H9 (cell line): Measurements from ENCODE around the gene ZNF385B. TPM values are rescaled to one million over a fixed set of nuclear protein-coding genes. Genes with fewer than 3 reads are reported as not detected.

ENCODE experiments used
- DNase-seq: peaks from one replicate; pipeline ENCODE4 v3.0.0-alpha.2; 2017
- H2AFZ ChIP-seq: one replicate; pipeline ENCODE4 v1.6.1; 2013; ENCODE audit warnings: mild to moderate bottlenecking, low read length, control low read depth, moderate library complexity
- H2AK5ac ChIP-seq: 2 replicates; pipeline ENCODE4 v1.6.1; 2013; ENCODE audit warnings: low read length, control low read depth, mixed read lengths; ENCODE audit not compliant: insufficient read length
- H2BK120ac ChIP-seq: one replicate; pipeline ENCODE4 v1.6.1; 2013; ENCODE audit warnings: low read depth, mild to moderate bottlenecking, low read length, control low read depth, inconsistent platforms; ENCODE audit not compliant: poor library complexity, severe bottlenecking
- H2BK12ac ChIP-seq: 2 replicates; pipeline ENCODE4 v1.6.1; 2013; ENCODE audit warnings: low read length, control low read depth, mixed read lengths, low read depth; ENCODE audit not compliant: insufficient read length
- H2BK15ac ChIP-seq: 2 replicates; pipeline ENCODE4 v1.6.1; 2013; ENCODE audit warnings: low read depth, low read length, control low read depth
- H2BK20ac ChIP-seq: one replicate; pipeline ENCODE4 v1.6.1; 2013; ENCODE audit warnings: low read depth, mild to moderate bottlenecking, low read length, control low read depth, inconsistent platforms; ENCODE audit not compliant: poor library complexity, severe bottlenecking
- H2BK5ac ChIP-seq: 2 replicates; pipeline ENCODE4 v1.6.1; 2013; ENCODE audit warnings: low read length, control low read depth, mixed read lengths; ENCODE audit not compliant: insufficient read length
- H3K14ac ChIP-seq: 2 replicates; pipeline ENCODE4 v1.6.1; 2013; ENCODE audit warnings: low read length, control low read depth; ENCODE audit not compliant: insufficient read depth
- H3K18ac ChIP-seq: 2 replicates; pipeline ENCODE4 v1.6.1; 2013; ENCODE audit warnings: low read depth, mild to moderate bottlenecking, mixed read lengths, low read length, control low read depth; ENCODE audit not compliant: insufficient read length
- H3K23ac ChIP-seq: 2 replicates; pipeline ENCODE4 v1.6.1; 2013; ENCODE audit warnings: low read length, control low read depth, mixed read lengths, low read depth; ENCODE audit not compliant: insufficient read length
- H3K23me2 ChIP-seq: 2 replicates; pipeline ENCODE4 v1.6.1; 2013; ENCODE audit warnings: low read depth, mild to moderate bottlenecking, mixed read lengths, low read length, control low read depth; ENCODE audit not compliant: insufficient read length, poor library complexity, severe bottlenecking
- H3K27ac ChIP-seq: 2 replicates; pipeline ENCODE4 v1.5.1; 2013; ENCODE audit warnings: low read length, control low read depth, mixed read lengths, low read depth; ENCODE audit not compliant: insufficient read length
- H3K27me3 ChIP-seq: 2 replicates; pipeline ENCODE4 v1.6.1; 2013; ENCODE audit warnings: low read length, control low read depth, inconsistent platforms; ENCODE audit not compliant: insufficient read depth
- H3K4ac ChIP-seq: 2 replicates; pipeline ENCODE4 v1.6.1; 2013; ENCODE audit warnings: low read depth, mild to moderate bottlenecking, control low read depth, inconsistent platforms, low read length, moderate library complexity
- H3K4me1 ChIP-seq: 2 replicates; pipeline ENCODE4 v1.6.1; 2013; ENCODE audit warnings: low read length, control low read depth, inconsistent platforms; ENCODE audit not compliant: insufficient read depth
- H3K4me2 ChIP-seq: 2 replicates; pipeline ENCODE4 v1.6.1; 2013; ENCODE audit warnings: low read length, control low read depth, mixed read lengths; ENCODE audit not compliant: insufficient read length, insufficient read depth
- H3K56ac ChIP-seq: 2 replicates; pipeline ENCODE4 v1.6.1; 2013; ENCODE audit warnings: low read depth, mild to moderate bottlenecking, mixed read lengths, low read length, control low read depth; ENCODE audit not compliant: insufficient read length
- H3K79me1 ChIP-seq: 2 replicates; pipeline ENCODE4 v1.6.1; 2013; ENCODE audit warnings: low read depth, mild to moderate bottlenecking, moderate library complexity, low read length, control low read depth, inconsistent platforms; ENCODE audit not compliant: insufficient read depth, poor library complexity, severe bottlenecking
- H3K79me2 ChIP-seq: 2 replicates; pipeline ENCODE4 v1.6.1; 2013; ENCODE audit warnings: low read length, control low read depth, inconsistent platforms; ENCODE audit not compliant: insufficient read depth
- H3K9ac ChIP-seq: 2 replicates; pipeline ENCODE4 v1.6.1; 2013; ENCODE audit warnings: low read length, control low read depth, mixed read lengths; ENCODE audit not compliant: insufficient read length; ENCODE audit errors: extremely low read depth
- H3K9me3 ChIP-seq: one replicate; pipeline ENCODE4 v1.6.1; 2013; ENCODE audit warnings: low read depth, low read length, inconsistent platforms; ENCODE audit not compliant: control insufficient read depth
- H3T11ph ChIP-seq: one replicate; pipeline ENCODE4 v1.6.1; 2013; ENCODE audit warnings: mild to moderate bottlenecking, low read length, control low read depth, inconsistent platforms
- H4K20me1 ChIP-seq: one replicate; pipeline ENCODE4 v1.6.1; 2013; ENCODE audit not compliant: control insufficient read depth, insufficient read length, insufficient read depth
- H4K5ac ChIP-seq: 2 replicates; pipeline ENCODE4 v1.6.1; 2013; ENCODE audit warnings: low read depth, mild to moderate bottlenecking, mixed read lengths, low read length, control low read depth; ENCODE audit not compliant: insufficient read length
- H4K8ac ChIP-seq: replicated peaks from 2 replicates; pipeline ENCODE4 v1.6.1; 2013; ENCODE audit warnings: low read length, control low read depth, mixed read lengths, low read depth; ENCODE audit not compliant: insufficient read length
- H4K91ac ChIP-seq: 2 replicates; pipeline ENCODE4 v1.6.1; 2013; ENCODE audit warnings: low read depth, mild to moderate bottlenecking, moderate library complexity, mixed read lengths, low read length, control low read depth; ENCODE audit not compliant: insufficient read length
- H3K27ac Mint-ChIP-seq, 3 experiments: 2 replicates in 2 of 3; 3 replicates in 1 of 3; pipeline ENCODE4 v1.8.0; 2020 to 2021; ENCODE audit warnings: mixed read lengths in 3 of 3, mild to moderate bottlenecking in 1 of 3, moderate library complexity in 1 of 3
- H3K27me3 Mint-ChIP-seq: 2 replicates; pipeline ENCODE4 v1.8.0; 2021; ENCODE audit warnings: low read depth, mild to moderate bottlenecking, moderate library complexity, mixed read lengths
- H3K36me3 Mint-ChIP-seq, 3 experiments: 2 replicates in 2 of 3; 3 replicates in 1 of 3; pipeline ENCODE4 v1.8.0; 2020 to 2021; ENCODE audit warnings: low read depth in 3 of 3, mixed read lengths in 3 of 3; ENCODE audit not compliant: insufficient read depth in 1 of 3
- H3K4me1 Mint-ChIP-seq, 2 experiments: 2 replicates each; pipeline ENCODE4 v1.8.0; 2020; ENCODE audit warnings: mixed read lengths in 2 of 2
- H3K4me3 Mint-ChIP-seq, 2 experiments: 2 replicates in 1 of 2; 3 replicates in 1 of 2; pipeline ENCODE4 v1.8.0; 2020 to 2021; ENCODE audit warnings: mild to moderate bottlenecking in 2 of 2, mixed read lengths in 2 of 2, moderate library complexity in 1 of 2
- H3K9me3 Mint-ChIP-seq, 2 experiments: 2 replicates in 1 of 2; 3 replicates in 1 of 2; pipeline ENCODE4 v1.8.0; 2020; ENCODE audit warnings: mild to moderate bottlenecking in 2 of 2, mixed read lengths in 2 of 2, moderate library complexity in 1 of 2
- CTCF ChIP-seq: fragments of 200-600 bp; sonication (generic); conservative IDR thresholded peaks from 3 replicates; pipeline ENCODE4 v1.8.0; 2021; ENCODE audit warnings: antibody characterized with exemption, mild to moderate bottlenecking
- WGBS: extraction: QIAGEN DNeasy Blood & Tissue Kit; methylation state at CpG from one replicate; pipeline ENCODE4 v1.1.7; 2013; ENCODE audit warnings: missing lambda C conversion rate, low lambda C conversion rate, mixed read lengths; ENCODE audit not compliant: insufficient read length; ENCODE audit errors: extremely low coverage; 5-methylcytosine and 5-hydroxymethylcytosine counted together
- total RNA-seq: library from RNA; stranded (reverse); gene quantifications from 2 replicates; pipeline ENCODE4 v1.2.1, GENCODE V29; 2021

ZNF385B gene
- total RNA-seq, 1 experiment from 2014 or later, result 2.1 TPM

- H2BK15ac ChIP-seq, result no peak overlapping the region
- no peak overlapping the region for H3T11ph ChIP-seq
- no peak overlapping the region for H3K14ac ChIP-seq
- H2BK20ac ChIP-seq, result no peak overlapping the region
- H3K79me1 ChIP-seq, result no peaks in the 10 kb centered on the region
- no peaks in the 10 kb centered on the region for H3K79me2 ChIP-seq
- no peak overlapping the region for H3K4me2 ChIP-seq
- Mint-ChIP-seq H3K36me3 (peaks cover 0 to 5% (median 2%) of the 10 kb centered on the region in 3 experiments; a peak in 4 of 7 replicates), H3K9me3 (peaks cover 0 to 11% of the 10 kb centered on the region in 2 experiments; a peak in 4 of 5 replicates), H3K27me3 (no peaks in the 10 kb centered on the region), H3K4me3 (no peak overlapping the region), H3K27ac (no peak overlapping the region), H3K4me1 (peaks cover 10 to 11% of the 10 kb centered on the region in 2 experiments)
- no peak overlapping the region for H3K27ac ChIP-seq
- H2BK12ac ChIP-seq, result no peak overlapping the region
- no peak overlapping the region for H4K91ac ChIP-seq
- no peak overlapping the region for H4K8ac ChIP-seq
- DNase-seq, result no peak
- TF ChIP-seq CTCF, result no peak
- H4K20me1 ChIP-seq, result no peaks in the 10 kb centered on the region
- H3K18ac ChIP-seq, result no peak overlapping the region
- no peak overlapping the region for H3K9ac ChIP-seq
- no peak overlapping the region for H2AFZ ChIP-seq
- peaks cover 12% of the 10 kb centered on the region; the same call in 1 of the 2 replicates for H3K4me1 ChIP-seq
- no peak overlapping the region for H2BK120ac ChIP-seq
- H3K4ac ChIP-seq, result no peak overlapping the region
- no CpG with 5 or more reads among the region's 1 CpG for WGBS
- no peaks in the 10 kb centered on the region for H3K27me3 ChIP-seq
- H3K23me2 ChIP-seq, result no peaks in the 10 kb centered on the region
- H2BK5ac ChIP-seq, result no peak overlapping the region
- H2AK5ac ChIP-seq, result no peak overlapping the region
- no peak overlapping the region for H3K56ac ChIP-seq
- H4K5ac ChIP-seq, result no peak overlapping the region
- H3K9me3 ChIP-seq, result no peaks in the 10 kb centered on the region
- no peak overlapping the region for H3K23ac ChIP-seq
These were observed 393.5 kb downstream of the ZNF385B start for GRCh38 chr2:179467960-179468359.
